ENCODE data around the gene P3H3. TPM values are rescaled to one million over a fixed set of nuclear protein-coding genes. Genes with fewer than 3 reads are reported as not detected.

Gene P3H3
- total and polyA plus RNA-seq, 3 donors from 2014 or later = 13.1 to 19.2 (median 18.8) TPM

- H3K9me3 ChIP-seq = no peaks in the 10 kb centered on the region
- no peak overlapping the region for H3K4me3 ChIP-seq
- no peak for DNase-seq
- 91 to 92% methylated on average over 13 of the region's 13 CpGs for WGBS, 2 donors
- intact Hi-C loops (cut with DNase I; ENCODE audit: low total_unique reads) = loop anchor here (10.0 kb wide), 1 partner anchor 45 kb away; the partner anchor contains the start of gene LAG3
- H3K27ac ChIP-seq = no peak overlapping the region
- no peak for TF ChIP-seq POLR2A (IDR thresholded peaks at IDR 0.05)
- TF ChIP-seq, protein P1, sequence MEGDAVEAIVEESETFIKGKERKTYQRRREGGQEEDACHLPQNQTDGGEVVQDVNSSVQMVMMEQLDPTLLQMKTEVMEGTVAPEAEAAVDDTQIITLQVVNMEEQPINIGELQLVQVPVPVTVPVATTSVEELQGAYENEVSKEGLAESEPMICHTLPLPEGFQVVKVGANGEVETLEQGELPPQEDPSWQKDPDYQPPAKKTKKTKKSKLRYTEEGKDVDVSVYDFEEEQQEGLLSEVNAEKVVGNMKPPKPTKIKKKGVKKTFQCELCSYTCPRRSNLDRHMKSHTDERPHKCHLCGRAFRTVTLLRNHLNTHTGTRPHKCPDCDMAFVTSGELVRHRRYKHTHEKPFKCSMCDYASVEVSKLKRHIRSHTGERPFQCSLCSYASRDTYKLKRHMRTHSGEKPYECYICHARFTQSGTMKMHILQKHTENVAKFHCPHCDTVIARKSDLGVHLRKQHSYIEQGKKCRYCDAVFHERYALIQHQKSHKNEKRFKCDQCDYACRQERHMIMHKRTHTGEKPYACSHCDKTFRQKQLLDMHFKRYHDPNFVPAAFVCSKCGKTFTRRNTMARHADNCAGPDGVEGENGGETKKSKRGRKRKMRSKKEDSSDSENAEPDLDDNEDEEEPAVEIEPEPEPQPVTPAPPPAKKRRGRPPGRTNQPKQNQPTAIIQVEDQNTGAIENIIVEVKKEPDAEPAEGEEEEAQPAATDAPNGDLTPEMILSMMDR (IDR thresholded peaks at IDR 0.05) = no peak
- H3K4me1 ChIP-seq = peaks cover 8% of the 10 kb centered on the region
- no peaks in the 10 kb centered on the region for H3K36me3 ChIP-seq (ENCODE audit: low read depth, missing control alignments)
- H3K27me3 ChIP-seq = no peaks in the 10 kb centered on the region
Observed at GRCh38 chr12:6819106-6820030, 8.8 kb upstream of the P3H3 start.

- Histone ChIP-seq H3K4me3 (no peak overlapping the region), H3K4me1 (peaks cover 8% of the 10 kb centered on the region), H3K36me3 (ENCODE audit: low read depth, missing control alignments) (no peaks in the 10 kb centered on the region), H3K27ac (no peak overlapping the region), H3K9me3 (no peaks in the 10 kb centered on the region), H3K27me3 (no peaks in the 10 kb centered on the region)
- no peak for DNase-seq
- WGBS, 2 donors = 59 to 63% methylated on average over 2 to 5 of the region's 5 CpGs
- TF ChIP-seq, protein P1 (IDR thresholded peaks at IDR 0.05) = no peak
- TF ChIP-seq POLR2A (IDR thresholded peaks at IDR 0.05) = no peak
- intact Hi-C loops (cut with DNase I; ENCODE audit: low total_unique reads) = loop anchor here (10.0 kb wide), 1 partner anchor 45 kb away; the partner anchor contains the start of gene LAG3
Observed at GRCh38 chr12:6820166-6820565, 8.0 kb upstream of the P3H3 start.

DNA sequence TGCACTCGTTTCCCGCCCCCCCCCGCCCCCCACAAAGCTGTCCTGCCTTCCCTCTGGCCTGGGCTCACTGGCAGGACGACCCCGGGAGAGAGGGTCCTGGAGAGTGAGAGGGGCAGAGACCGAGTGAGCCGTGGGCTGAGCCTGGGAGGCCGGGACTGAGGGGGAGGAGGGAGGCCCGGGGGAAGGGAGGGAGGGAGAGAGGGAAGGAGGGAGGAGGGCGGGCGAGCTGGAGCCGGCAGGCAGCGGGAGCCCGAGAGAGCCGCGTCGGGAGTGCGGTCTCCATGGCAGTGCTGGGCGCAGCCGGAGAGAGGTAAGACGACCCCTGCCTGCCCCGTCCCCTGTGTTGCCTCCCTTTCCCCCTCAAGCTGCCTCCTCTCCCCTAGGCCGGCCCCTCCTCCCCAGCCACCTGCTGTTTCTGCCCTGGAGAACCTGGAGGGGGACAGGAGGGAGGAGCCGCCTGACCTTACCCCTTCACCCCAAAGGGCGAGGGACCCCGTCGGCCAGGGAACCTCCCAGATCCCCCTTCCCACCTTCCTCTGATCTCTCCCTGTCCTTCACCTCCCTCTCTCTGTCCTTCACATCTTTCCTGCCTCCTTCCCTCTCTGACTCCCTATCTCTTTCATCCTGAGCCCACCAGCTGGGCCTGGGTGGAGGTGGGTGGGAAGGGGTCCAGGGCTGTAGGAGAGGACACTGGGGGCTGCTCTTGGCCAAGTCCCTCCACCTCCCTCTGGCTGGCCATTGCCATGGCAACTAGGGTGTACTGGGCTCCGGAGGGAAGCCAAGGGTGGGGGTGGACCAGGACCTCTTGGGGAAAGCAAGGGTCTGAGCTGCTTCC is 6.4 kb upstream of the P3H3 start, which contains the start of gene GPR162:
TSS of gene GPR162 (plus strand) at position 231 of the 835 bp plus-strand sequence. CDS start 2,078 bp downstream, outside the sequence.
- DNase-seq = peak; percentile 67
- H3K4me3 ChIP-seq = peak within 1 kb of the TSS; percentile 37 to 50
- no peaks in the 10 kb centered on the region for H3K36me3 ChIP-seq (ENCODE audit: low read depth, missing control alignments)
- TF ChIP-seq, protein P1 (IDR thresholded peaks at IDR 0.05) = no peak
- no peak for TF ChIP-seq POLR2A (IDR thresholded peaks at IDR 0.05)
- peak within 1 kb of the TSS; percentile 9 to 36 for H3K27ac ChIP-seq
- H3K27me3 ChIP-seq = no peaks in the 10 kb centered on the region
- no peaks in the 10 kb centered on the region for H3K9me3 ChIP-seq
- 10 to 34% methylated on average over 23 to 27 of the region's 28 CpGs for WGBS, 2 donors
- intact Hi-C loops (cut with DNase I; ENCODE audit: low total_unique reads) = loop anchor here (10.0 kb wide), 1 partner anchor 47 kb away; the partner anchor contains the start of gene LAG3
- H3K4me1 ChIP-seq = peaks cover 8% of the 10 kb centered on the region

DNA sequence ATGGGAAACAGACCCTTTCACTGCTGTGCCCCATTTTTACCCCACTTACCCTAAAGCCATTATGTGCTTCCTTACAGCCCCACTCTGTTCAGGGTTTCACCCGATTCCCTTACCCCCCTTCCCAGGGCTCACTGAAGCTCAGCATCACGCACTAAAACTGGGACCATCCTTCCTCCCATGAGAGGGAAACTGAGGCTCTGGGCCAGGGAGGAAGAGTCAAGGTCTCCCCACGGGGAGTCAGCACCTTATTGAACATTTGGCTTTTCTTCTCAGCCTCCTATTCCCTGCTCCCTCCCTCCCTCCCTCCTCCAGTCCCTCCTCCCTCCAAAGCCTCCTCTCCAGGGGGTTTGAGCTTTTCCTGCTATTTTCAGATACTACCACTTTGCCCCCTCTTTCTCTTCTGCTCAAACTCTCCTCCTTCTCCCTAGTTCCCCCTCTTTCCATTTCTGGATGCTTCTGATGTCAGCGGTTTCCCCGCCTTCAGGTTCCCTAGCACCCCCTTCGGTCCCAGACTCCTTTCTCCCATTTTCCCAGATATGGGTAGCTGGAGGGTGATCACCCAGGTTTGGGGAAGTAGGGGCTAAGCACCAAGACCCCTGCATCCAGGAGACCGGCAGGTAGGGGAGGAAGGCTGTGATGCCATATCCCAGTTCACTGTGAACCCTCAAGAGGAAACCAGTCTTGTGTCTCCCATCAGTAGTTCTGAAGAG is 5.6 kb upstream of the P3H3 start:
- intact Hi-C loops (cut with DNase I; ENCODE audit: low total_unique reads) = loop anchor here (10.0 kb wide), 1 partner anchor 48 kb away; the partner anchor contains the start of gene LAG3
- peaks cover 15% of the 10 kb centered on the region for H3K4me1 ChIP-seq

More for the DNA sequence above, 5.6 kb upstream of the P3H3 start:
- no peaks in the 10 kb centered on the region for H3K9me3 ChIP-seq
- H3K4me3 ChIP-seq = peak overlapping the region in 1 of 2 donors; percentile 50
- TF ChIP-seq, protein P1 (IDR thresholded peaks at IDR 0.05) = no peak
- TF ChIP-seq POLR2A (IDR thresholded peaks at IDR 0.05) = no peak
- H3K27me3 ChIP-seq = no peaks in the 10 kb centered on the region
- WGBS, 2 donors = 61 to 66% methylated on average over 7 of the region's 7 CpGs
- H3K27ac ChIP-seq = no peak overlapping the region
- no peaks in the 10 kb centered on the region for H3K36me3 ChIP-seq (ENCODE audit: low read depth, missing control alignments)
- DNase-seq = no peak

Data from testis (tissue), 3 donors.